ENCODE data around the gene FDX1. TPM values are rescaled to one million over a fixed set of nuclear protein-coding genes. Genes with fewer than 3 reads are reported as not detected.
A peak's percentile ranks its signal among the peaks of the same experiment; 100 is the strongest.

Gene FDX1
- total and polyA plus RNA-seq, 11 donors: 12.3 to 28.5 (median 21.1) TPM

GRCh38 chr11:110486156-110486555 lies 56.4 kb downstream of the FDX1 start:
- no peaks in the 10 kb centered on the region for H3K27me3 ChIP-seq
- WGBS, 4 donors: 69 to 79% (median 71%) methylated on average over 4 of the region's 4 CpGs

GRCh38 chr11:110488446-110488845 lies 58.7 kb downstream of the FDX1 start:
- H3K27me3 ChIP-seq: no peaks in the 10 kb centered on the region
- peaks cover 0 to 4% (median 0%) of the 10 kb centered on the region in 12 donors for H3K4me1 ChIP-seq
- intact Hi-C loops (cut with DNase I): no loop called here
- no peak overlapping the region for H3K27ac ChIP-seq
- no peaks in the 10 kb centered on the region for H3K36me3 ChIP-seq
- H3K4me3 ChIP-seq: no peak overlapping the region
- no peaks in the 10 kb centered on the region for H3K9me3 ChIP-seq
- DNase-seq (no peak), ATAC-seq (no peak)
- WGBS, 4 donors: 43 to 96% (median 74%) methylated on average over 2 of the region's 2 CpGs
- TF ChIP-seq POLR2A (IDR thresholded peaks at IDR 0.05) (no peak), CTCF (IDR thresholded peaks at IDR 0.05) (no peak)

More at GRCh38 chr11:110486156-110486555, 56.4 kb downstream of the FDX1 start:
- Histone ChIP-seq H3K9me3 (peaks cover 0 to 7% (median 0%) of the 10 kb centered on the region in 12 donors), H3K4me1 (peaks cover 0 to 4% (median 0%) of the 10 kb centered on the region in 12 donors), H3K36me3 (no peaks in the 10 kb centered on the region), H3K4me3 (no peak overlapping the region), H3K27ac (no peak overlapping the region)
- TF ChIP-seq CTCF (IDR thresholded peaks at IDR 0.05) (no peak), POLR2A (IDR thresholded peaks at IDR 0.05) (no peak)
- no peak for DNase-seq
- ATAC-seq: no peak
- intact Hi-C loops (cut with DNase I): no loop called here

GRCh38 chr11:110490886-110491285 lies 61.1 kb downstream of the FDX1 start:
- TF ChIP-seq CTCF (IDR thresholded peaks at IDR 0.05) (no peak), POLR2A (IDR thresholded peaks at IDR 0.05) (no peak)
- 33 to 90% (median 85%) methylated on average over 1 of the region's 1 CpG for WGBS, 4 donors
- H3K9me3 ChIP-seq: peaks cover 0 to 10% (median 0%) of the 10 kb centered on the region in 12 donors
- no peak overlapping the region for H3K27ac ChIP-seq
- no peaks in the 10 kb centered on the region for H3K27me3 ChIP-seq
- DNase-seq (no peak), ATAC-seq (peak in 2 of 4 donors; percentile 42 to 43)
- H3K36me3 ChIP-seq: no peaks in the 10 kb centered on the region
- intact Hi-C loops (cut with DNase I): no loop called here
- no peak overlapping the region for H3K4me3 ChIP-seq
- peaks cover 0 to 4% (median 0%) of the 10 kb centered on the region in 12 donors for H3K4me1 ChIP-seq

GRCh38 chr11:110491577-110492320 lies 62.0 kb downstream of the FDX1 start:
- DNase-seq: no peak

More at GRCh38 chr11:110491577-110492320, 62.0 kb downstream of the FDX1 start:
- H3K36me3 ChIP-seq: no peaks in the 10 kb centered on the region
- peaks cover 0 to 4% (median 0%) of the 10 kb centered on the region in 12 donors for H3K4me1 ChIP-seq
- WGBS, 4 donors: 72 to 89% (median 85%) methylated on average over 7 of the region's 7 CpGs
- H3K4me3 ChIP-seq: no peak overlapping the region
- no peak overlapping the region for H3K27ac ChIP-seq
- H3K9me3 ChIP-seq: peaks cover 0 to 11% (median 0%) of the 10 kb centered on the region in 12 donors
- TF ChIP-seq CTCF (IDR thresholded peaks at IDR 0.05) (no peak), POLR2A (IDR thresholded peaks at IDR 0.05) (no peak)
- no peak for ATAC-seq
- intact Hi-C loops (cut with DNase I): no loop called here
- H3K27me3 ChIP-seq: no peaks in the 10 kb centered on the region
